Esophagus muscularis mucosa (tissue), 4 donors: Measurements from ENCODE around the gene RBPJ. TPM values are rescaled to one million over a fixed set of nuclear protein-coding genes. Genes with fewer than 3 reads are reported as not detected.
"Not testable (repeated sequence)": the region's sequence is repeated elsewhere in the genome, so short reads cannot be mapped to it uniquely, and the experiment has no call there.

Source experiments
- DNase-seq: peaks from one replicate; pipeline ENCODE4 v3.0.0-alpha.2; 2017; ENCODE audit errors: extremely low spot score
- H3K27ac ChIP-seq, 4 donors: fragments of 200-600 bp; sonication (generic); replicated peaks in 1 of 4; 1 replicate in 3 of 4; 2 replicates in 1 of 4; pipeline ENCODE4 v1.5.1; 2016 to 2019; ENCODE audit warnings: mild to moderate bottlenecking in 1 of 4
- H3K27me3 ChIP-seq, 4 donors: fragments of 200-600 bp; sonication (generic); one replicate each; pipeline versions ENCODE4 v1.5.1 to v1.6.0; 2016 to 2019
- H3K36me3 ChIP-seq, 4 donors: fragments of 200-600 bp; sonication (generic); one replicate each; pipeline ENCODE4 v1.5.1; 2016 to 2019
- H3K4me1 ChIP-seq, 4 donors: fragments of 200-600 bp; sonication (generic); one replicate each; pipeline ENCODE4 v1.5.1; 2016 to 2019
- H3K4me3 ChIP-seq, 4 donors: fragments of 200-600 bp; sonication (generic); 1 replicate in 2 of 4; 2 replicates in 2 of 4; pipeline ENCODE4 v1.5.1; 2016 to 2019; ENCODE audit warnings: mild to moderate bottlenecking in 4 of 4, moderate library complexity in 1 of 4
- H3K9me3 ChIP-seq, 4 donors: fragments of 200-600 bp; sonication (generic); 1 replicate in 3 of 4; 2 replicates in 1 of 4; pipeline ENCODE4 v1.5.1; 2016 to 2019
- CTCF ChIP-seq, 3 experiments: fragments of 200-600 bp in 2 of 3; fragments of 450-650 bp in 1 of 3; sonication (generic) in 2 of 3; IDR thresholded peaks; one replicate each; pipeline ENCODE4 v1.5.1; 2017 to 2019; ENCODE audit warnings: antibody characterized with exemption in 3 of 3, mild to moderate bottlenecking in 2 of 3, moderate library complexity in 1 of 3
- EP300 ChIP-seq: sonication (generic); formaldehyde crosslinking; IDR thresholded peaks from one replicate; pipeline ENCODE4 v1.6.1; 2017; ENCODE audit warnings: antibody characterized with exemption
- POLR2A ChIP-seq: fragments of 450-650 bp; IDR thresholded peaks from one replicate; pipeline ENCODE4 v1.6.1; 2017; ENCODE audit warnings: antibody characterized with exemption, moderate library complexity, mild to moderate bottlenecking, low read depth
- POLR2AphosphoS5 ChIP-seq, 2 donors: sonication (generic); formaldehyde crosslinking; IDR thresholded peaks; one replicate each; pipeline ENCODE4 v1.6.1; 2017; ENCODE audit warnings: antibody characterized with exemption in 2 of 2
- WGBS: methylation state at CpG from one replicate; pipeline ENCODE4 v1.1.5; 2018; 5-methylcytosine and 5-hydroxymethylcytosine counted together
- intact Hi-C: fragments of 100-400 bp; cut with DNase I; formaldehyde crosslinking; loops from one replicate; pipeline ENCODE4 v1.15.1; 2023
- total RNA-seq, 4 donors: library from RNA; depleted of rRNA; stranded (reverse); fragments of >200 nt; gene quantifications; one replicate each; pipeline versions ENCODE4 v1.1.0 to v1.2.1, GENCODE V29; 2016

The RBPJ gene
- total RNA-seq, 4 donors from 2014 or later: 49.7 to 75.2 (median 60.8) TPM

- intact Hi-C loops: no loop called here
- H3K4me1 ChIP-seq: peaks cover 15 to 41% (median 23%) of the 10 kb centered on the region in 4 donors
- H3K27ac ChIP-seq: no peak overlapping the region
- no peaks in the 10 kb centered on the region for H3K27me3 ChIP-seq
- H3K9me3 ChIP-seq: no peaks in the 10 kb centered on the region
- H3K36me3 ChIP-seq: no peaks in the 10 kb centered on the region
- no peak overlapping the region for H3K4me3 ChIP-seq
- TF ChIP-seq EP300 (no peak), CTCF (IDR thresholded peaks at IDR 0.05) (no peak), POLR2AphosphoS5 (IDR thresholded peaks at IDR 0.05) (no peak), POLR2A (no peak)
- WGBS: 52% methylated on average over 2 of the region's 2 CpGs
- no peak for DNase-seq
Observed at GRCh38 chr4:26356081-26356501, 35.3 kb downstream of the RBPJ start.

DNA sequence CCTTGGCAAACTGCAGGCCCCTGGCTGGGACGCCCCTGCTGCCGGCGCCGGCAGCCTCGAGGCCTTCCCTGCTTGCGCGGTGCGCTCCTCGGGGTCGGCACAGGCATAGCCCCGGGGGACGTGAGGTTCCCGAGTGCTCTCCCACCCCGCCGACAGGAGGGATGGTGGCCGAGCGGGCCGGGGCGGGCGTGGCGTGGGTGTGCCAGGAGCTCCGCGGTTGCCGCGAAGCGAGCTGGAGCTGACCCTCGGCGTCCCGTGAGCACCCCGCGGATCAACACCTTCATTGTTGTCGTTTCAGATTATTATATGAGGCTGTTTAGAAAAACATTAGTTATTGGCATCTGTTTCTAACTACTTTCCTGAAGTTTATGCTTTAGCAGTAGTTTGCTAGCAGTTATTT lies 38.7 kb downstream of the RBPJ start:
- DNase-seq, H3K4me3 ChIP-seq, H3K36me3 ChIP-seq, H3K27me3 ChIP-seq, H3K27ac ChIP-seq, intact Hi-C loops, H3K9me3 ChIP-seq: not testable (repeated sequence)
- WGBS: 75% methylated on average over 29 of the region's 32 CpGs
- peaks cover 19 to 52% (median 29%) of the 10 kb centered on the region in 4 donors for H3K4me1 ChIP-seq

GRCh38 chr4:26360273-26360672 lies 39.5 kb downstream of the RBPJ start:
- intact Hi-C loops: no loop called here
- no peaks in the 10 kb centered on the region for H3K36me3 ChIP-seq
- H3K4me3 ChIP-seq: no peak overlapping the region
- H3K27ac ChIP-seq: no peak overlapping the region
- H3K9me3 ChIP-seq: no peaks in the 10 kb centered on the region
- no peaks in the 10 kb centered on the region for H3K27me3 ChIP-seq
- WGBS: 97% methylated on average over 4 of the region's 4 CpGs
- TF ChIP-seq CTCF (IDR thresholded peaks at IDR 0.05) (no peak), POLR2A (no peak), POLR2AphosphoS5 (IDR thresholded peaks at IDR 0.05) (no peak), EP300 (no peak)
- H3K4me1 ChIP-seq: peaks cover 19 to 50% (median 28%) of the 10 kb centered on the region in 4 donors
- no peak for DNase-seq

GRCh38 chr4:26360864-26361263 lies 40.0 kb downstream of the RBPJ start:
- DNase-seq: no peak
- Histone ChIP-seq H3K36me3 (no peaks in the 10 kb centered on the region), H3K4me3 (no peak overlapping the region), H3K27me3 (no peaks in the 10 kb centered on the region), H3K9me3 (no peaks in the 10 kb centered on the region), H3K27ac (no peak overlapping the region), H3K4me1 (peaks cover 15 to 44% (median 22%) of the 10 kb centered on the region in 4 donors)
- intact Hi-C loops: no loop called here
- WGBS: 73% methylated on average over 5 of the region's 5 CpGs
- TF ChIP-seq CTCF (IDR thresholded peaks at IDR 0.05) (no peak), POLR2A (no peak), EP300 (no peak), POLR2AphosphoS5 (IDR thresholded peaks at IDR 0.05) (no peak)

GRCh38 chr4:26361297-26361696 lies 40.5 kb downstream of the RBPJ start:
- DNase-seq: no peak
- intact Hi-C loops: no loop called here
- WGBS: 71% methylated on average over 2 of the region's 2 CpGs
- Histone ChIP-seq H3K36me3 (no peaks in the 10 kb centered on the region), H3K27ac (no peak overlapping the region), H3K9me3 (no peaks in the 10 kb centered on the region), H3K4me1 (peaks cover 11 to 40% (median 18%) of the 10 kb centered on the region in 4 donors), H3K27me3 (no peaks in the 10 kb centered on the region), H3K4me3 (no peak overlapping the region)
- no peak for TF ChIP-seq POLR2A
- no peak for TF ChIP-seq POLR2AphosphoS5 (IDR thresholded peaks at IDR 0.05)
- no peak for TF ChIP-seq CTCF (IDR thresholded peaks at IDR 0.05)
- TF ChIP-seq EP300: no peak
